ENCODE results near the gene PIK3R2. TPM values are rescaled to one million over a fixed set of nuclear protein-coding genes. Genes with fewer than 3 reads are reported as not detected.

The PIK3R2 gene
- total RNA-seq = 13.0 and 14.6 TPM in 2 replicates

DNA sequence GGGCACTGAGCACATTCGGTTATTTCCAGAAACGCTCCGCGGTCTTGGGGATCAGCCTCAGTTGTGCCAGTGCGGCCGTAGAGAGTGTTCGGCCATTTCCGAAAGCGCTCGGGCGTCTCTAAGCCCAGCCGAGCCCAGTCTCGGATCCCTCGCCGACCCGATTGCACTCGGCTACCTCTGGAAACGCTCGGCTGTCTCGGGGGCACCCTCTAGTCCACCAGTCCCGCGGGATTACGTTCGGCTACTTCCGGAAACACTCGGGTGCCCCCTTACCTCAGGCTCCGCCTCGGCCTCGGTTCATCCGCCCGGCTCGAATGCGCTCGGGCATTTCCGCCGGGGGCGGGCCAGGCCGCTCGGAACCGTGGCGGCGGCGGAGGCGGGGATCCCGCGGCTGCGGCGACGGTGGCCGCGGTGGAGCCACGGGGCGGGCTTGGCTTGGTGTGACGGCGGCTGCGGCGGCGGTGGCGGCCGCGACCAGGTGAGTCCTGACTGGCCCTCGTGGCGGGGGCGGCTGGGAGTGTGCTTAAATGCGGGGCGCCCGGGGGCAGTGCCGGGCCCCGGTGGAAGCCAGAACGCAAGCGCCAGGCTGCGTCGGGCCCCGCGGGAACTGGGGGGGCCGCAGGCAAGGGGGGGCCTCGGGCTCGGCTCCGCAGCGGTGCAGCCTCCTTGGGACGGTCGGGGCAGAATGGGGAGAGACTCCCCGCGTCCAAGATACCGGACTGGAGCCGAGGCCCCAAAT is at the start of gene PIK3R2:
PIK3R2 (plus strand) TSS at position 347 of the 739 bp plus-strand sequence. CDS start 2,717 bp downstream, outside the sequence.
- intact Hi-C loops (cut with micrococcal nuclease) = loop anchor here (1.0 to 10.0 kb wide), 13 partner anchors 8 to 298 kb away; partner anchors contain the start of genes ARRDC2, IL12RB1, LSM4 and MAST3

DNA sequence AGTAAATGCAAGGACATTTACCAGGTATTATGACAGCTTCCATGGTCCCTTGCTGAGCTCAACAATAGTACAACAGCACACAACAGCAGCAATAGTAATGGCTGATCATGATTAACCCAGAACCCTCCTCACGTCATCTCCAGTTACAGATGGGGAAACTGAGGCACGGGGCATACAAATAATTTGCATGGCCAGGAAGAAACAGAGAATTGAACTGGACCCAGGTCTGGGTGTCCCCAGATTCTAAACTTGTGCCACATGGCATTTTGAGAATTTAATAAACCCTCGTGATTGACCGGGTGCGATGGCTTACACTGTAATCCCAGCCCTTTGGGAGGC is 48.2 kb upstream of the PIK3R2 start:
- intact Hi-C loops (cut with micrococcal nuclease) = loop anchor here (1.0 to 2.0 kb wide), 3 partner anchors 9 to 46 kb away; partner anchors contain the start of gene IL12RB1

DNA sequence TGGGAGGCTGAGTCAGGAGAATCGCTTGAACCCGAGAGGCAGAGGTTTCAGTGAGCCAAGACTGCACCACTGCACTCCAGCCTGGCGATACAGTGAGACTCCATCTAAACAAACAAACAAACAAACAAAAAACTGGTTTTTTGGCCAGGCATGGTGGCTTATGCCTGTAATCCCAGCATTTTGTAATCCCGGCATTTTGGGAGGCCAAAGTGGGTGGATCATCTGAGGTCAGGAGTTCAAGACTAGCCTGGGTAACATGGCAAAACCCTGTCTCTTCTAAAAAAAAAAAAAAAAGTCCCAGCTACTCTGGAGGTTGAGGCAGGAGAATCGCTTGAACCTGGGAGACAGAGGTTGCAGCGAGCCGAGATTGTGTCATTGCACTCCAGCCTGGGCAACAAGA is 47.7 kb upstream of the PIK3R2 start:
- intact Hi-C loops (cut with micrococcal nuclease) = loop anchor here (2.0 kb wide), 1 partner anchor 18 kb away; the partner anchor contains the start of gene IL12RB1

DNA sequence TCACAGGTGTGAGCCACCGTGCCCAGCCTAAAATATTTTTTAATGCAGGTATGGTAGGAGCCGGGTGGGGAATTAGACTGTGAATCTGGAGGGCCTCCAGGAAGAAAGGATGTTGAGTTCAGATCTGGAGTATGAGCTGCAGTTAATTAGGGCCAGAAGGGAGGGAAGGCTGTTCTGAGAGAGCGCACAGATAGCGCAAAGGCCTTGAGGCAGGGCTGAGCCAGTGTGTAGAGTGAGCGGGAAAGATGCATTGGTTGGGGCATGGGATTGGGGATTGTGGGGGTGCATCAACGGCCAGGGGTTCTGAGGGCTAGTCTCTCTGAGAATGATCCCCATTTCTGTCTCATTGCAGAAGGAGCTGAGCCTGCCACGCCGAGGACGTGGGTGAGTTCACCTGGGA is 45.7 kb upstream of the PIK3R2 start:
- intact Hi-C loops (cut with micrococcal nuclease) = no loop called here

DNA sequence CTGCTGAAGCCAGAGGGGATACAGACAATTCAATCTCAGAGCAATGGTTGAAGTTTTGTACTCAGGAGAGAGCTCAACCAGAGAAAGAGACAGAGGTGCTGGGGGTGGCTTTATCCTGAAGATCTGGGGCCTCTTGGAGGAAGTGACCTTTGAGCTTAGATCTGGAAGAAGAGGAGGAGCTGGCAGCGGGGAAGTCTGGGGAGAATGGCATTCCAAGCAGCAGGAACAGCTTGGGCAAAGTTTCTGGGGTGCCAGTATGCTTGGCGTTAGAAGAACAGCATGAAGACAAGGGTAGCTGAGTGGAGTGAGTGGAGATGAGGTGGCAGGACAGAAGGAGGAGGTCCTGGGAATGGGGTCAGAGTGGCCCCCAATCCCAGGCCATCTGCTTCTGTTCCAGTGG is 44.1 kb upstream of the PIK3R2 start:
- intact Hi-C loops (cut with micrococcal nuclease) = no loop called here

DNA sequence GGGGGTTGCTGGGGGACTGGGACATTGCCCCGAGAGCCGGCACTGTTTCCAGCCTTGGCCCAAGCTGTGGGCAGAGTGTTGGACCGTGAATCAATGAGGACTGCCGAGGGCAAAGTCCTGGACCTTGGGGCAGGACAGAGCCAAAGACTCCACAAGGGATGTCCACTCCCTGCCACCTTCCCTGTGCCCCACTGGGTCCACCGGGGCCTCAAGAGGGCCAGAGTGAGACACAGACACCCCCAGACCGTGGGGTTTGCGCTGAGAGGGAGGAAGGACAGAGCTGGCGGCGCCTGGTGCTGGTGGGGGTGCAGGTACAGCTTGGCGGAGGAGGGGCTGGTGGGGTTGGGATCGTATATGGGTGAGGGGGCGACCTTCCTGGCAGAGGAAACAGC is 43.6 kb upstream of the PIK3R2 start:
- intact Hi-C loops (cut with micrococcal nuclease) = no loop called here

DNA sequence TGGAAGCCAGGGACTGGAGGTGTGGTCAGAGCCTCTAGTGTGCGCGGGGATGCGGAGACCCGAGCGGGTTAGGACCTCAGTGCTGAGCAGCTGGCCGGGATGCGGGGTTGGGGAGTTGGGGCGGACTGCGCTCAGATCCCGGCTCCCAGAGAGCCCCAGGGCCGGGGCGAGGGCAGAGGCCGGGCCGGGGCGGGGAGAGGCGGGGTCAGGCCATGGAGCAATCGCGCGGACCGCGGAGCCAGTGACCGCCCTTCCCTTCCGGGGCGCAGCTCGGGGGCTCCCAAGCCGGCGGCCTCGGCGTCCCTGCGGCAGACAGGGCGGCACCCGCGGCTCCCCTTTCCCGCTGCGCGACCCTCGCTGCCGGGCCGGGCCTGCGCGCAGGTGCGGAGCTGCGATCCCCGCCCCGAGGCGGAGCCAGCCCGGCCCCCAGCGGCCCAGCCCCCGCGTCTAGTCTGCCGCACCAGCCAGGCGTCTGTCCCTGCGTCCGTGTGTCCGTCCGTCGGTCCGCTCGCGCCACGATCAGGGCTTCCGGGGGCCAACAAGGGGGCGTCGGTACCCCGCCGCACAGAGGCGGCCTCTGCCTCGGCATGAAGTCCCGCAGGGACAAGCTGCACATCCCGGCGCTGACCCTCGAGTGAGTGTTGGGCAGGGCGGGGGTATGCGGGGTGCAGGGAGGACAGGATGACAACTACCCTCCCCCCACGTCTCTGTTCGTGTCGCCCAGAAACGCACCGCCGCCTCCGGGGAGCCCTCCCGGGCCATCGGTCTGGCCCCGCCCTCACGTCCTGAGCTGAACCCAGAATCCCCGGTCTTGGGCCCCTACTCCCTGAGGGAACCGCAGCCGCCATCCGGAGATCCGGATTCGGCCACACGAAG is 43.0 kb upstream of the PIK3R2 start:
- intact Hi-C loops (cut with micrococcal nuclease) = no loop called here

DNA sequence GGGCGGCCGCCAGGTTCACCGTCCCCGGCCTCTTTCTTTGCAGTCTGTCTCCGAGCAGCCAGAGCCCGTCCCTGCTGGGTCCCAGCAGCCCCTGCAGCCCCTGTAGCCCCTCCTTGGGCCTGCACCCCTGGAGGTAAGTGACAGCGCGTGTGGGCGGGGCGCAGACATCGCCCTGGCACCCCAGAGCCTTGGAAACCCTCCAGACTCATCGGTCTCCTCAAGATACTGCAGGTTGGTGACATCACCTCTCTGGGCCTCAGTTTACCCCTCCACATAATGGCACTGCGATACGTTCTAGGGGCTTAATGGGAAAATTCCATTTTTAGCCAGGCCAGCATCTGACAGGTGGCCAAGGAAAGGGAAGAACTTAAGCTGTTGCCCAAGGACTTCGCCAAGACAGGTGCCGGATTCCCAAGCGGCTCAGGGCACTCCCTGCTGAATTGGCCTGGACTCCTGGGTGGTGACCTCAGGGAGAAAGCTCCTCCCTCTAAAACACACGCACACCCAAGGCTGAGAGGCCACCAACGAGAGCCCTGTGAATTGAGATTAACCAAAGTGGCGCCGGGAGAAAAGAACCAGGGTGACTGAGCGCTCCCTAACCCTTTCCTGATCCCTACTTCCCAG is 42.2 kb upstream of the PIK3R2 start:
- intact Hi-C loops (cut with micrococcal nuclease) = no loop called here

DNA sequence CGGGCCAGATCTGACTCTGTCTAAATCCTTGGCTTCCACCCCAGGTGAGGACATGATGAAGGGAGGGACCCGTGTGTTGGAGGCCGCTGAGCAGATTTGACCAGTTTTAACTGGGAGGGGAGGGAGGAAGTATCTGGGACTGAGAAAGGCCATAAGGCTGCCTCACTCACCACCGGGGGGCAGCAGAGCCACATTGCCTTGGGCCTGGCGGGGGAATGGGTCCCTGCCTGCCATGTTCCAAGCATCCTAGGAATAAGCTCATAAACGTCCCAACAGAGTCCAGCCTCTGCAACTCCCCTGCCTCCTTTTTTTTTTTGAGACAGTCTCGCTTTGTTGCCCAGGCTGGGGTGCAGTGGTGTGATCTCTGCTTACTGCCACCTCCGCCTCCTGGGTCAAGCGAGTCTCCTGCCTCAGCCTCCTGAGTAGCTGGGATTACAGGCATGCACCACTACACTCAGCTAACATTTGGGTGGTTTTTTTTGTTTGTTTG is 39.9 kb upstream of the PIK3R2 start:
- intact Hi-C loops (cut with micrococcal nuclease) = loop anchor here (1.0 kb wide), 4 partner anchors 9 to 138 kb away; no protein-coding TSS in a partner anchor

DNA sequence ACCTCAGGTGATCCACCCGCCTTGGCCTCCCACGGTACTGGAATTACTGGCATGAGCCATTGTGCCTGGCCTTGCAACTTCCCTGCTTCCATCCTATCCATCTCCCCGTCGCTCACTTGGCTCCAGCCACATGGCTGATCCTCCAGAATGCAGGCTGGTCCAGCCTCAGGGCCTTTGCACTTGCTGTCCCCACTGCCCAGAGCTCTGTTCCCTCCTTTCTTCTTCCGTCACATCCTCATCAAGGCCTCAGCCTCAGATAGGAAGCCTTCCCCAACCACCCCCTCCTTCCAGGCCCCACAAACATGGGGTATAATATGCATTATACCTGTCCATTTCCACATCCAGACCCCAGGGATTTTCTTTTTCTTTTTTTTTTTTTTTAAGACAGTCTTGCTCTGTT is 39.1 kb upstream of the PIK3R2 start:
- intact Hi-C loops (cut with micrococcal nuclease) = loop anchor here (1.0 kb wide), 4 partner anchors 10 to 137 kb away; no protein-coding TSS in a partner anchor

DNA sequence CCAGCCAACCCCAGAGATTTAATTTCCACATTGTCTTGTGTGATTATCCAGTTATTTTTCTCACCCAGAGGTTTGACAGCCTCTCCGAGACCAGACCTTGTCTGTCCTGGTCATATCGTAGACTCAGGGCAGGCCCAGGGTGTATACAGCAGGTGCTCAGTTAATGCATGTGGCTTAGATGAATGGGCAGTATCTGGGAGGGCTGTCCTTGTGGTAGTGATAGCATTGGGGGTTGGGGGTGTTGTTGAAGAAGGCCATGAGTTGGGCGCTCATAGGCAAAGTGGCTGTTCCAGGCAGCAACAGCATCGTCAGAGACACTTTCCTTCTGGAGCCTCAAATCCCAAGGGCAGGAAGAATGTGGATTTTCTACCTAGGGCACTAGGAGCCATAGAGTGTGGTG is 38.5 kb upstream of the PIK3R2 start:
- intact Hi-C loops (cut with micrococcal nuclease) = no loop called here

DNA sequence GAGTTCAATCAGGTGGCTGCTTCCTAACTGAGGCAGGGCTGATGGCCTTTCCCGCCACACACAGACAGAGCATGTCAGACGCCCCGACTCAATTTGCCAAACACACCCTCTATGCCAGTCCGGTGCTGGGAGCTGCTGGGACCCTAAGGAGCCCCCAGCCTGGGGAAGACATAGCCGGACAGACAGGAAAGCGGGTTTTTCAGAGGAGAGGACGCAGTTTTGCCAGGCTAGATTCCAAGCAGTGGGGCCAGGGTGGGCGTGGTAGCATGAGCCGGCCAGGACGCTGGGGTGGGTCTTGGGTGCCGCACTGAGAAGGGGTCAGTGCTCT is 35.6 kb upstream of the PIK3R2 start:
- intact Hi-C loops (cut with micrococcal nuclease) = loop anchor here (1.0 kb wide), 2 partner anchors 76 to 110 kb away; partner anchors contain the start of gene MPV17L2

DNA sequence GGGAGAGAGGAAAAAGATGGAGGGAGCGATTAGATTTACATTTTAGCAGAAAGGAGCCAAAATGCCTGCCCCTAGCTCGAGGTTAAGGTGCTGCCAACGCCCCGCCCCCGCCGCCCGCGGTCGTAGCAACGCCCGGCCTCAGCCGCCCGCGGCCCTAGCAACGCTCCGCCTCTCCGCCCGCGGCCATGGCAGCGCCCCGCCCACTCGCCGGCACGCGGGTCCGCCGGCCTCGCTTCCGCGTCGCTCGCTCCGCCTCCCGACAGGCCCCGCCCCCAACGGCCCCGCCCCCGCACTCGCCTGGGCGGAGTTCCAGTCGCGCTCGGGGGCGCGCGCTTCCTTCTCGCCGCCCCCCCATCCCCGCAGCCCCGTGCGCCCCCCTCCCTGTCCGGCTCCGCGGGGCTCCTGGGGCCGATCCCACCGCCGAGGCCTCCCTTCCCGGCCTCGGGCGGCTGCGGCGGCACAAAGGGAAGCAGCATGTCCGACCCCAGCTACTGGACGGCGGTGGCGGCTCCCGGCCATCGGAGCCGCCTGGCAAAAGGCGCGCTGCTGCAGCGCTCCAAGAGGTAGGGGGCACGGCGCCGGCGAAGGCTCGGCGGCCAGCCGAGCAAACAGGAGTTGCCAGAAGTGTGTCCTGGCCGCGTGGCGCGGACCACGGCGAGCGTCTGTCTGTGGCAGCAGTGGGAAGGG is 35.1 kb upstream of the PIK3R2 start:
- intact Hi-C loops (cut with micrococcal nuclease) = loop anchor here (1.0 to 2.0 kb wide), 4 partner anchors 27 to 117 kb away; partner anchors contain the start of gene MPV17L2

DNA sequence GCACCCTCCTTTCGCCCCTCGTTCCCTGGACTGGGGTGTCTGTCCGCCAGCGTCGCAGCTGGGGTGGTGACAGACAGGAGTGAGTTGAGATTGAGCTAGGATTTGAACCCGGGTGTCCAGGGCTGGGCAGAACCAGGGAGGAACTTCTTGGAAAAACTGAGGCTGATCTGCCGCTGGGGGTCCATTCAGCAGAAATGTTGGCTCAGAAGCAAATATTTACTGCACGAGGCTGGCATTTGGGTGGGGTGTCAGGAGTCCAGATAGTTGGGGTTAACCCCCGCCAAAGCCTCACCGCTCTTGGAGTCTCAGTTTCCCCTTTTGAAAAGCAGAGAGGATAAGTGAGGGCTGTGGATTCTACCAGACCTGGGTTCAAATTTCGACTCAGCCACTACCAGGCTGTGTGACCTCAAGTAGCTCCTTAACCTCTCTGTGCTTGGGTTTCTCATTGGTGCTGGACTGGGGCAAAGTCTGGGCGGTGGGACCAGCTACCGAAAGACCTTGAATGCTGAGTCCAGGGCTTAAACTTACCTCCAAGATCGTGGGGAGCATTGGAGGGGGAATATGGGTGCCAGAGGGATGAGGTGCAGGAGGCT is 34.4 kb upstream of the PIK3R2 start:
- intact Hi-C loops (cut with micrococcal nuclease) = loop anchor here (1.0 to 2.0 kb wide), 5 partner anchors 21 to 118 kb away; partner anchors contain the start of genes MAST3 and RAB3A

DNA sequence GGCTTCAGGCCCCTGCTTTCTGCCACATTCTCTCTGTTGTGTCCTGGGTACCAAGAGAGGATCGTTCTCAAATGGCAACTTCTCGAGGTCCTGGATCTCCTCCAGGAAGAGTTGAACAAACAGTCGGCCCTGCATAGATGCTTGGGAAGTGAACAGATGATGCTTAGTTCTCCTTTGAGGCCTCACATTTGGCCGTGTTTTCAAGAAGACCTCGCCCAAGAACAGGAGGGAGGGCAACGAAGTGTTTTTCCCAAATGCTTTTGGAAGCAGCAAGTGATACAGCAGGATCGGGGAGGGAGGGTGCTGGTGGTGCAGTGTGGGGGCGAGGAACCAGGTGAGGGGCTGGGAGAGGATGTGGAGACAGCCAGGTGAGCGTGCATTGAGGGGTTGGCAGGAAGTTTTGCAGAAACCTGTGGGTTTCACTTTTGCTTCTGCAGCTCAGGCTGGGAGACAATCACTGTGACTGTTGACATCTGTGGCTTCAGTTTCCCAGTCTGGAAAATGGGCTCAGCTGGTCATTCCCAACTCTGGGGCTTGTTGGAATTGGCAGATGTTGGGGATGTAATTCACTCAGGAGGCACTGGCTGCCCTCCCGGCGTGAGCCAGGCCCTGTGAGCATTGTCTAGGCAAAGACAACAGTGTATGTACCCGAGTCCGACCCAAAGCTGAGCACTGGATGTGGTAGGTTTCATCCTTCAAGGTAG is 33.8 kb upstream of the PIK3R2 start:
- intact Hi-C loops (cut with micrococcal nuclease) = loop anchor here (1.0 to 2.0 kb wide), 4 partner anchors 22 to 118 kb away; partner anchors contain the start of genes MAST3 and RAB3A

DNA sequence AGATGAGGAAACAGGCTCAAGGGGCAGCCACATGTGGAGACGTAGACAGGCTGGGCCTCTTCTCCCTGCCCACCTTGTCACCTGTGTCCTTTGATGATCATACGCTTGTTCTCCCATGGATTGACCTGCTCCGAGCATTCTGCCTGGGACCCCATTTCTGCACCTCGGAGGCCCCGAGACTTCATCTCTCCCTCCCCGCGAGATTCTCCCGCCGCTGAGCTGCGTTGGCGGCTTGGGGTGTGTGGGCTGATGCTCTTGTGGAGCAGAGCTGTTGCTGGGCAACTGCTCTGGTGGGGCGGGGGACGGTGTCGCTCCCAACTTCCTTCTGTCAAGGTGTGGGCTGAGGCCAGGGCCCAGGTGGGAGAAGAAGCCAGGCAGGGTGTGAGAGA is 33.3 kb upstream of the PIK3R2 start:
- intact Hi-C loops (cut with micrococcal nuclease) = loop anchor here (1.0 to 2.0 kb wide), 4 partner anchors 22 to 119 kb away; partner anchors contain the start of genes MAST3 and RAB3A

DNA sequence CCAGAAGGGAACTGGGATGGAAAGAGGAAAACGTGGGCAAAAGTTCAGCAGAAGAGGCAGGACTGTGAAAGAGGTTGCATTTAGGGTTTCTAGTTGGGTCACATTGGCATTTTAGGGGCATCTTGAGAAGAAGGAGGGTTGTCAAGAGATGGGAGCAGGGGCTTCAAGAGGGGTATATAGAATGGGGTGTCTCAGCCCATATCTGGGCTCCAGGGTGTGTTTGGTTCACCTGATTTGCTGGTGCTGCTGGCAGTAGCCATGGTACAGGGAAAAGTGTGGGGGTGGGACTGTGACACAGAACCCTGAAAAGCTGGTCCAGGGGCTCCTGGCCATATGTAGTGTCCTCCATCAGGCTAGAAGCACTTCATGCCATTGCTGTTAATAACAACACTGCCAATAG is 32.8 kb upstream of the PIK3R2 start:
- intact Hi-C loops (cut with micrococcal nuclease) = no loop called here

DNA sequence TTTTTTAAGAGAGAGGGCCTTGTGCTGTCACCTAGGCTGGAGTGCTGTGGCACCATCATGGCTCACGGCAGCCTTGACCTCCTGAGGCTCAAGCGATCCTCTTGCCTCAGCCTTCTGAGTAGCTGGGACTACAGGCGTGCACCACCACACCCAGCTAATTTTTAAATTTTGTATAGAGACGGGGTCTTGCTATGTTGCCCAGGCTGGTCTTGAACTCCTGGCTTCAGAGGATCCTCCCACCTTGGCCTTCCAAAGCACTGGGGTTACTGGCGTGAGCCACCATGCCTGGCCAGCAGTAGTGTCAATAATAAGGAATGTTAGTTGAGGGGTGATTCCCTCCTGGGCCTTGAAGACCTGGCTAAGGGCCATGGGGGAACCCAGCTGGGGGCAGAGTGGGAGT is 31.8 kb upstream of the PIK3R2 start:
- intact Hi-C loops (cut with micrococcal nuclease) = no loop called here

DNA sequence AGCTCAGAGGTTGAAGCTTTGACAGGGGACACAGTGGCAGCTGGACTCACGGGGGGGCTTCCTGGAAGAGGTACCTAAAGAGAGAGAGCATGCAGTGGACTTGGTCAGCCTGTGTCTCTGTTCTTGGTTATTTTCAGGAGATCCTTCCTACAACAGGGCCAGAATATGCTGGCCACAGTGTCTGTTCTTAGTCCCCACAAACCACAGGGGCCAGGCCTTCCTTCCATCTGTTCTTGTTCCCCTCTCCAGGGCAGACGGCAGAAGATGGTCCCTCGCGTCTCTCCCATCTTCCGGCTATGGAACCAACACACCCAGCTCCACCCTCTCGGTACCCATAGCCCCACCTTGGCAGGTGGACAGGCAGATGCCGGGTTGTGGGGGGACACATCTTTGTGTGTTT is 30.5 kb upstream of the PIK3R2 start:
- intact Hi-C loops (cut with micrococcal nuclease) = no loop called here

Data from T-helper 1 cell treated with Interleukin-12 subunit alpha and Interleukin-12 subunit beta and Interleukin-4 antibody, amounts not matched to agents 30 ng/mL and 1 ng/mL, for 36 hours (primary cell).